T-cell (primary cell): Measurements from ENCODE around the gene INTU. TPM values are rescaled to one million over a fixed set of nuclear protein-coding genes. Genes with fewer than 3 reads are reported as not detected.
"Not testable (repeated sequence)": the region's sequence is repeated elsewhere in the genome, so short reads cannot be mapped to it uniquely, and the experiment has no call there.

Experiments
- ATAC-seq, 4 experiments: fragments of 200-7000 bp in 3 of 4; fragments of 150-1000 bp in 1 of 4; cut with Tn5 transposase; replicated peaks in 1 of 4; 1 replicate in 3 of 4; 2 replicates in 1 of 4; pipeline ENCODE4 v1.10.0; 2021; ENCODE audit warnings: moderate library complexity in 3 of 4, mild to moderate bottlenecking in 2 of 4, moderate number of reproducible peaks in 1 of 4
- CTCF ChIA-PET, 2 donors: fragments of 300-600 bp; sonication (Branson Sonifier 250); formaldehyde crosslinking; loops; one replicate each; lab custom pipeline; 2022; ENCODE audit warnings: antibody characterized with exemption in 2 of 2; lab: Charles Lee
- POLR2A ChIA-PET, 2 donors: fragments of 300-600 bp; sonication (Branson Sonifier 250); formaldehyde crosslinking; loops; one replicate each; lab custom pipeline; 2022; ENCODE audit warnings: antibody characterized with exemption in 2 of 2; lab: Charles Lee
- DNase-seq, 35 experiments: peaks; one replicate each; pipeline versions ENCODE4 v3.0.0 to v3.0.0-alpha.2; 2013 to 2023
- H3K27ac ChIP-seq: one replicate; pipeline ENCODE4 v1.5.1; 2013; ENCODE audit warnings: low read length
- H3K27me3 ChIP-seq, 2 experiments: replicated peaks in 1 of 2; 1 replicate in 1 of 2; 2 replicates in 1 of 2; pipeline versions ENCODE4 v1.6.1 to v1.7.0; 2013; ENCODE audit warnings: low read length in 1 of 2, mixed read lengths in 1 of 2; ENCODE audit not compliant: control insufficient read depth in 2 of 2, insufficient read depth in 2 of 2; ENCODE audit errors: extremely low read depth in 1 of 2
- H3K36me3 ChIP-seq, 2 donors: 1 replicate in 1 of 2; 2 replicates in 1 of 2; pipeline versions ENCODE4 v1.6.1 to v1.7.0; 2013; ENCODE audit warnings: low read length in 1 of 2; ENCODE audit not compliant: control insufficient read depth in 2 of 2, insufficient read depth in 1 of 2; ENCODE audit errors: extremely low read depth in 1 of 2
- H3K4me1 ChIP-seq, 2 experiments: 1 replicate in 1 of 2; 2 replicates in 1 of 2; pipeline versions ENCODE4 v1.6.1 to v1.7.0; 2013; ENCODE audit warnings: low read length in 2 of 2, mixed read lengths in 1 of 2; ENCODE audit not compliant: insufficient read depth in 2 of 2, control insufficient read depth in 1 of 2; ENCODE audit errors: extremely low read depth in 1 of 2
- H3K4me3 ChIP-seq, 2 donors: 1 replicate in 1 of 2; 2 replicates in 1 of 2; pipeline versions ENCODE4 v1.5.1 to v1.7.0; 2013; ENCODE audit warnings: mild to moderate bottlenecking in 2 of 2, low read length in 1 of 2, moderate library complexity in 1 of 2; ENCODE audit not compliant: control insufficient read depth in 1 of 2; ENCODE audit errors: extremely low read depth in 1 of 2
- H3K9me3 ChIP-seq: 2 replicates; pipeline ENCODE4 v1.7.0; 2013
- H3K27ac Mint-ChIP-seq, 2 donors: one replicate each; pipeline ENCODE4 v1.8.0; 2020 to 2021; ENCODE audit warnings: mild to moderate bottlenecking in 2 of 2, mixed read lengths in 2 of 2
- H3K27me3 Mint-ChIP-seq, 2 donors: one replicate each; pipeline ENCODE4 v1.8.0; 2021 to 2022; ENCODE audit warnings: mixed read lengths in 2 of 2
- H3K36me3 Mint-ChIP-seq: one replicate; pipeline ENCODE4 v1.8.0; 2021; ENCODE audit warnings: mixed read lengths
- H3K4me1 Mint-ChIP-seq, 3 donors: one replicate each; pipeline ENCODE4 v1.8.0; 2020 to 2022; ENCODE audit warnings: mixed read lengths in 3 of 3, mild to moderate bottlenecking in 1 of 3
- H3K4me3 Mint-ChIP-seq, 3 donors: one replicate each; pipeline ENCODE4 v1.8.0; 2020 to 2022; ENCODE audit warnings: mild to moderate bottlenecking in 3 of 3, mixed read lengths in 3 of 3, moderate library complexity in 3 of 3
- H3K9me3 Mint-ChIP-seq, 3 donors: one replicate each; pipeline ENCODE4 v1.8.0; 2020 to 2022; ENCODE audit warnings: mixed read lengths in 3 of 3
- WGBS: methylation state at CpG from one replicate; pipeline ENCODE4 v1.1.5; 2013; ENCODE audit warnings: missing lambda C conversion rate; ENCODE audit not compliant: insufficient coverage; 5-methylcytosine and 5-hydroxymethylcytosine counted together
- total RNA-seq, 35 experiments: library from RNA in 6 of 35; stranded (reverse) in 6 of 35; fragments of 120-200 nt in 1 of 35; gene quantifications; one replicate each; pipeline versions ENCODE4 v1.2.1 to v1.2.4 and lab custom pipeline; 2013 to 2026

INTU gene
- total RNA-seq, 5 donors from 2014 or later (not counting 1 experiment from before 2014, with no cell fraction given), result 0.13 to 0.44 (median 0.19) TPM; not detected in 2

DNA sequence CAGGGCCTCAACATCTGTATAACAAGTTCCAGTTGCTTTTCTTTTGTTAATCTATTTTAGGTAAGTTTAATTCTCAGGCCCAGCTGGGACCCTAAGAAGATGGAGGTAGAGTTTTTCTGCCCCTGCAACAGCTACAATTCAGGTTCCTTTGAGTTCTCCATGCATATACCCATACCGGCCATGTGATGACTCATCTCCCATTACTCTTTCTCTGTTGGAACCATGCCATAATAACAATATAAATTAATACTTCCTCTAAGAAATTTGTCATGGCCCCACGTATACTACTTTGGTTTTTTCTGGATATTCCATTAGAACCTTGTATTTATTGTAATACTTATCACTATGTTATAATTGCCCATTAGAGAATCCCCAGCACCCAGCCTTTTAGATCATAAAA, 1.3 kb upstream of the INTU start:
- Mint-ChIP-seq H3K9me3 (no peaks in the 10 kb centered on the region), H3K4me1 (peaks cover 12 to 16% (median 13%) of the 10 kb centered on the region in 3 donors), H3K27me3 (peaks cover 38 to 50% of the 10 kb centered on the region in 2 donors), H3K27ac (no peak overlapping the region), H3K36me3 (no peaks in the 10 kb centered on the region), H3K4me3 (no peak overlapping the region)
- no peaks in the 10 kb centered on the region for H3K36me3 ChIP-seq
- ChIA-PET POLR2A (no interaction called here), CTCF (no interaction called here)
- H3K9me3 ChIP-seq, result no peaks in the 10 kb centered on the region
- no peak overlapping the region for H3K4me3 ChIP-seq
- ATAC-seq, result no peak
- H3K4me1 ChIP-seq, result peaks cover 0 to 4% of the 10 kb centered on the region in 2 experiments
- no peak overlapping the region for H3K27ac ChIP-seq
- no peak for DNase-seq
- no CpG with 5 or more reads among the region's 2 CpGs for WGBS
- peaks cover 3 to 10% of the 10 kb centered on the region in 2 experiments for H3K27me3 ChIP-seq

DNA sequence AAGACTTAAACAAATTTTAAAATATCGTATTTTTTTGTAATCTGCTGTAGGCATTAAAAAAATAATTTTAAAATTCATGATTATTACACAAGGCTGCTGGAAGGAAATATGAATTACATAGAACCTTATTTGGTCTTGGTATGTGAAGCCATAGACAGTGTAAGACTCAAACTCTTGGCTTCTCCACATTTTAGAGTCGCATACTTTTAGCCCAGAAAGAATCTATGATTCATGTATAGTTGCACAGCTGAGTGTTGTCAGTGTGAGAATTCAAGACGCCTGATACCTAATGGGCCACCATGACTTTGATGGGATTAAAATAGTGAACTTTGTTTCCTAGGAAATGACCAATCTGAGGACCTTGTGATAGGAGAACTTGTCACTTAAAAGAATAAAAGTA, 1.4 kb downstream of the INTU start:
- Histone ChIP-seq H3K4me1 (peaks cover 0 to 4% of the 10 kb centered on the region in 2 experiments), H3K27ac (no peak overlapping the region), H3K4me3 (no peak overlapping the region), H3K27me3 (peaks cover 0 to 10% of the 10 kb centered on the region in 2 experiments), H3K36me3 (no peaks in the 10 kb centered on the region), H3K9me3 (no peaks in the 10 kb centered on the region)
- DNase-seq, result no peak
- ChIA-PET CTCF (no interaction called here), POLR2A (no interaction called here)
- no CpG with 5 or more reads among the region's 3 CpGs for WGBS
- Mint-ChIP-seq H3K36me3 (no peaks in the 10 kb centered on the region), H3K4me3 (no peak overlapping the region), H3K9me3 (peaks cover 0 to 4% (median 0%) of the 10 kb centered on the region in 3 donors), H3K27ac (no peak overlapping the region), H3K27me3 (peaks cover 32 to 53% of the 10 kb centered on the region in 2 donors), H3K4me1 (peaks cover 12 to 16% (median 13%) of the 10 kb centered on the region in 3 donors)
- no peak for ATAC-seq

DNA sequence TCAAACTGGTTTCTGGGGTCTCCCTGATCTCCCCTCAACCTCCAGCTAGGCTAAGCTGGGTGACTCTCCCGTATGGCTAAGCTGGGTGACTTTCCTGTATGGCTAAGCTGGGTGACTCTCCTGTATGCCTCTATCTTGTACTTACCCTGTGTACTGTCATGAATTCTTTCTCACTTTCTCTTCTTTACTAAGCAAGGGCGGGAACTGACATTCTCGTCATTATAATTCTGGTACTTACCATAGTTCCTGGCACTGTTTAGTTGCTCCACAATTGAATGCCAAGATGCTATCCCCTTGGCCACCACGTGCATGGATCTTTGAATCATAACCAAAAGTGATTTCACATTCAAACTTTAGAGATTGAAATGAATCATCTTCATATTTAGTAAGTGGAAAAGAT, 8.8 kb downstream of the INTU start:
- Mint-ChIP-seq H3K27me3 (peaks cover 6 to 36% of the 10 kb centered on the region in 2 donors), H3K4me3 (no peak overlapping the region), H3K4me1 (no peaks in the 10 kb centered on the region), H3K36me3 (no peaks in the 10 kb centered on the region), H3K9me3 (peaks cover 0 to 7% (median 0%) of the 10 kb centered on the region in 3 donors), H3K27ac (no peak overlapping the region)
- ChIA-PET POLR2A (interaction anchor here in 1 of 2 donors (0.6 kb wide), 1 partner anchor 131 kb away, joined by 4 read pairs; no protein-coding TSS in a partner anchor), CTCF (no interaction called here)
- H3K27ac ChIP-seq, result no peak overlapping the region
- no peaks in the 10 kb centered on the region for H3K4me1 ChIP-seq
- H3K4me3 ChIP-seq, result no peak overlapping the region
- ATAC-seq (no peak), DNase-seq (no peak)
- H3K9me3 ChIP-seq, result no peaks in the 10 kb centered on the region
- no peaks in the 10 kb centered on the region for H3K36me3 ChIP-seq
- 73% methylated on average over 3 of the region's 4 CpGs for WGBS
- H3K27me3 ChIP-seq, result no peaks in the 10 kb centered on the region

DNA sequence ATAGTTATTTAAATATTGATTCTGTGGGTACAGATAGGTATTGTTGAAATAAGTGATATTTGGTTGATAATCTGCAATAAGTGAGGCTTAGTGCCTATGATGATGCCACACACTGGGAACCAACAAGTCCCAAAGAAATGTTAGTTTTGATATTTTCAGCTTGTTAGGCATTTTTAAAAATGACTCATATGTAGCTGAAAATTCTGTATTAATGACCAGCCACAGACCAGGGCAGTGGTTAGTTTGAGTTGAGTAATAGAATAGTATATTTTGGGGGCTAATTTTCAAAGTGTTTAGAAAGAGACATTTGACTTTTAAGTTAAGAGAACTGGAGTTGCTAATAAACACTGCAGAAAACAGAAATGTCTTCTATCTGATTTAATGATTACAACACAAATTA, 9.4 kb downstream of the INTU start:
- DNase-seq (no peak), ATAC-seq (no peak)
- ChIA-PET CTCF (no interaction called here), POLR2A (interaction anchor here in 1 of 2 donors (0.6 kb wide), 1 partner anchor 132 kb away, joined by 4 read pairs; no protein-coding TSS in a partner anchor)
- Mint-ChIP-seq H3K9me3 (peaks cover 0 to 4% (median 0%) of the 10 kb centered on the region in 3 donors), H3K4me1 (no peaks in the 10 kb centered on the region), H3K27ac (no peak overlapping the region), H3K4me3 (no peak overlapping the region), H3K36me3 (no peaks in the 10 kb centered on the region), H3K27me3 (peaks cover 4 to 33% of the 10 kb centered on the region in 2 donors)
- Histone ChIP-seq H3K4me1 (no peaks in the 10 kb centered on the region), H3K36me3 (no peaks in the 10 kb centered on the region), H3K9me3 (no peaks in the 10 kb centered on the region), H3K4me3 (no peak overlapping the region), H3K27me3 (no peaks in the 10 kb centered on the region), H3K27ac (no peak overlapping the region)

DNA sequence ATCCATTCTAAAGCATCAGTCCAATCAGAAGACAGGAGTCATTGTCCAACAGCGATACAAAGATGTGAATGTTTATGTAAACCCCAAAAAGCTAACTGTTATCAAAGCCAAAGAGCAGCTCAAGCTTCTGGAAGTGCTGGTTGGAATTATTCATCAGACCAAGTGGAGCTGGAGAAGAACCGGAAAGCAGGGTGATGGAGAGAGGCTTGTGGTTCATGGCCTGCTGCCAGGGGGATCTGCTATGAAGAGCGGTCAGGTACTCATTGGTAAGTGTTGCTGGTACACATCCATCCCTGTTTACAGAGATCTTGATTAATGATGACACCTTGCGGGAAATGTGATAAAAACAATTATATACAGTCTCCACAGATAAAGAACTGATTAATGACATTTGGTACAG, 11.0 kb downstream of the INTU start:
- no peak overlapping the region for H3K27ac Mint-ChIP-seq
- POLR2A ChIA-PET, result no interaction called here
- H3K27me3 Mint-ChIP-seq, result peaks cover 4 to 26% of the 10 kb centered on the region in 2 donors
- WGBS, result 60% methylated on average over 1 of the region's 4 CpGs
- CTCF ChIA-PET, result no interaction called here
- no peak overlapping the region for H3K27ac ChIP-seq
- H3K27me3 ChIP-seq, result no peaks in the 10 kb centered on the region
- no peaks in the 10 kb centered on the region for H3K4me1 Mint-ChIP-seq
- no peaks in the 10 kb centered on the region for H3K36me3 ChIP-seq
- no peak overlapping the region for H3K4me3 ChIP-seq
- H3K9me3 ChIP-seq, result no peaks in the 10 kb centered on the region
- H3K4me3 Mint-ChIP-seq, result no peak overlapping the region
- no peak for ATAC-seq
- no peak for DNase-seq
- no peaks in the 10 kb centered on the region for H3K4me1 ChIP-seq
- H3K9me3 Mint-ChIP-seq, result peaks cover 0 to 4% (median 0%) of the 10 kb centered on the region in 3 donors
- H3K36me3 Mint-ChIP-seq, result no peaks in the 10 kb centered on the region

DNA sequence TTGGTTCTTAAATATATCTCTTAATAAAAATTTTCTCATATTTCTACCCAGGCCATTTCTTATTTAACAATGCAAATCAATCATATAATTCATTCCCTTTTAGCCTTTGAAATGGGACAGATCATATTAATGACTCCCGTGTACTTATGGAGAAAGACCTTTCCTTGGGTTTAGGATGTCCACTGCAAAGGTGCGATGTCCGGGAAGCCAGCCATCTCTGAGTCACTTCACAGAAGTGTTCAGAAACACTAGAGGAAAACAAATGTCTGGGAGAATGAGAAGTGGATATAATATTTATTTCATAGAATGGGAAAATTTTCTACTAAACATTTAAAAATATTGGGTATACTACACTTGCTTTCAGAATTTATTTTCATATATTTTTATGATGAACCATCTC, 15.3 kb downstream of the INTU start:
- Mint-ChIP-seq H3K4me3 (no peak overlapping the region), H3K36me3 (no peaks in the 10 kb centered on the region), H3K27ac (no peak overlapping the region), H3K4me1 (no peaks in the 10 kb centered on the region), H3K9me3 (peaks cover 0 to 4% (median 0%) of the 10 kb centered on the region in 3 donors), H3K27me3 (peaks cover 2 to 7% of the 10 kb centered on the region in 2 donors)
- DNase-seq (no peak), ATAC-seq (no peak)
- CTCF ChIA-PET, result no interaction called here
- H3K4me3 ChIP-seq, result no peak overlapping the region
- no peaks in the 10 kb centered on the region for H3K9me3 ChIP-seq
- POLR2A ChIA-PET, result no interaction called here
- no peaks in the 10 kb centered on the region for H3K36me3 ChIP-seq
- H3K27ac ChIP-seq, result no peak overlapping the region
- H3K27me3 ChIP-seq, result no peaks in the 10 kb centered on the region
- WGBS, result no CpG with 5 or more reads among the region's 3 CpGs
- H3K4me1 ChIP-seq, result no peaks in the 10 kb centered on the region

DNA sequence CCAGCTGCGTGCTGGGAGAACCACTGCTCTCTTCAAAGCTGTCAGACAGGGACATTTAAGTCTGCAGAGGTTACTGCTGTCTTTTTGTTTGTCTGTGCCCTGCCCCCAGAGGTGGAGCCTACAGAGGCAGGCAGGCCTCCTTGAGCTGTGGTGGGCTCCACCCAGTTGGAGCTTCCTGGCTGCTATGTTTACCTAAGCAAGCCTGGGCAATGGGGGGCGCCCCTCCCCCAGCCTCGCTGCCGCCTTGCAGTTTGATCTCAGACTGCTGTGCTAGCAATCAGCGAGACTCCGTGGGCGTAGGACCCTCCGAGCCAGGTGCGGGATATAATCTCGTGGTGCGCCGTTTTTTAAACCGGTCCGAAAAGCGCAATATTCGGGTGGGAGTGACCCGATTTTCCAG, 22.8 kb downstream of the INTU start:
- H3K27me3 Mint-ChIP-seq, CTCF ChIA-PET, H3K4me1 ChIP-seq, H3K4me3 ChIP-seq, H3K36me3 Mint-ChIP-seq, H3K4me3 Mint-ChIP-seq, H3K9me3 Mint-ChIP-seq, H3K9me3 ChIP-seq, DNase-seq, H3K4me1 Mint-ChIP-seq, ATAC-seq, H3K27ac ChIP-seq, H3K27ac Mint-ChIP-seq, H3K27me3 ChIP-seq, H3K36me3 ChIP-seq, POLR2A ChIA-PET: not testable (repeated sequence)
- WGBS, result no CpG with 5 or more reads among the region's 17 CpGs
